HG02870 (cell line): ENCODE results near the gene SLC22A31.

ENCODE experiments used
- ATAC-seq: cut with Tn5 transposase; IDR thresholded peaks from one replicate; pipeline ENCODE4 v1.9.1; 2021; ENCODE audit warnings: mild to moderate bottlenecking, moderate library complexity; ENCODE audit not compliant: unreplicated experiment

The SLC22A31 gene

GRCh38 chr16:89217138-89217387 lies 16.7 kb upstream of the SLC22A31 start:
- ATAC-seq: no peak

GRCh38 chr16:89216315-89217137 lies 16.2 kb upstream of the SLC22A31 start:
- no peak for ATAC-seq

- no peak for ATAC-seq
These were observed 10.7 kb upstream of the SLC22A31 start for GRCh38 chr16:89210904-89211515.

GRCh38 chr16:89210165-89210903 lies 10.0 kb upstream of the SLC22A31 start:
- no peak for ATAC-seq

- no peak for ATAC-seq
These were observed 9.2 kb upstream of the SLC22A31 start for GRCh38 chr16:89209522-89210044.

- no peak for ATAC-seq
These were observed 7.7 kb upstream of the SLC22A31 start for GRCh38 chr16:89207993-89208392.

- ATAC-seq: no peak
These were observed 2.3 kb upstream of the SLC22A31 start for GRCh38 chr16:89202422-89203215.

- no peak for ATAC-seq
These were observed 1.4 kb upstream of the SLC22A31 start for GRCh38 chr16:89201439-89202377.

GRCh38 chr16:89200850-89201411 lies 594 bp upstream of the SLC22A31 start:
- ATAC-seq: no peak

- no peak for ATAC-seq
These were observed 855 bp downstream of the SLC22A31 start for GRCh38 chr16:89199241-89200123.

- ATAC-seq: no peak
These were observed 1.7 kb downstream of the SLC22A31 start for GRCh38 chr16:89198417-89199240.

GRCh38 chr16:89197633-89198416 lies 2.5 kb downstream of the SLC22A31 start:
- ATAC-seq: no peak

- ATAC-seq: no peak
These were observed 3.2 kb downstream of the SLC22A31 start for GRCh38 chr16:89197033-89197632.

GRCh38 chr16:89195521-89196171 lies 4.7 kb downstream of the SLC22A31 start:
- no peak for ATAC-seq

GRCh38 chr16:89194340-89195311 lies 5.7 kb downstream of the SLC22A31 start:
- ATAC-seq: no peak
